Right atrium auricular region (tissue), 2 donors: ENCODE results near the gene FAM107B. TPM values are rescaled to one million over a fixed set of nuclear protein-coding genes. Genes with fewer than 3 reads are reported as not detected.
A peak's percentile ranks its signal among the peaks of the same experiment; 100 is the strongest.

ENCODE experiments used
- DNase-seq: peaks from one replicate; pipeline ENCODE4 v3.0.0-alpha.2; 2019; ENCODE audit warnings: low spot score
- H3K27ac ChIP-seq, 2 donors: fragments of 200-600 bp; sonication (generic); 1 replicate in 1 of 2; 2 replicates in 1 of 2; pipeline ENCODE4 v1.5.1; 2016 to 2019
- H3K27me3 ChIP-seq, 2 donors: fragments of 200-600 bp; sonication (generic); one replicate each; pipeline versions ENCODE4 v1.5.1 to v1.6.0; 2017 to 2019
- H3K36me3 ChIP-seq: fragments of 200-600 bp; sonication (generic); one replicate; pipeline ENCODE4 v1.5.1; 2016
- H3K4me1 ChIP-seq, 2 donors: fragments of 200-600 bp; sonication (generic); one replicate each; pipeline versions ENCODE4 v1.5.1 to v1.6.0; 2017 to 2019
- H3K4me3 ChIP-seq, 2 donors: fragments of 200-600 bp; sonication (generic); 1 replicate in 1 of 2; 2 replicates in 1 of 2; pipeline ENCODE4 v1.5.1; 2017 to 2019; ENCODE audit warnings: mild to moderate bottlenecking in 1 of 2, moderate library complexity in 1 of 2
- H3K9me3 ChIP-seq, 2 donors: fragments of 200-600 bp; sonication (generic); one replicate each; pipeline ENCODE4 v1.5.1; 2019
- total RNA-seq, 2 donors: library from RNA; depleted of rRNA; stranded (reverse); fragments of >200 nt; gene quantifications; one replicate each; pipeline ENCODE4 v1.1.0, GENCODE V29; 2016
- TF ChIP-seq, protein P1 (sequence below), 2 donors: fragments of 200-600 bp; sonication (generic); IDR thresholded peaks; one replicate each; pipeline ENCODE4 v1.5.1; 2019; ENCODE audit warnings: antibody characterized with exemption in 2 of 2

The FAM107B gene
- total RNA-seq, 2 donors from 2014 or later: 10.6 to 14.1 TPM

DNA sequence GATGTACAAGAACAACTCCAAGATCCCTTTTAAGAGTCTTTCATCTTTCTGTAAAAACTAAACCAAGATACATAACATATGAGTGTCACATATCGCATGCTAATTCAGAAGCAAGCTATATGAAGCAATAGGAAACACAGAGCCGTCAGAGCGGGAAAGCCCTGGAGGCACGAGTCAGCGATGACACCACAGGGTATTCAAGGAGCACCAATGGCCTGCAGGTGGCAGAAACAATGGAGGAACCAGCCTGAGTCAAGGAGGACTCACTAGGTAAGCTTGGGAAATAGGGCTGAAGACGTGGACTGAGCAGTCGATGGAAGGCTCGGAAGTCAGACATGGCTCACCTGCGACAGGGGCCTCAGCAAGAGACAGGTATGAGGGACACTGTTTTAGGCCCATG is 214.4 kb downstream of the FAM107B start:
- H3K9me3 ChIP-seq: no peaks in the 10 kb centered on the region
- no peak overlapping the region for H3K4me3 ChIP-seq
- no peaks in the 10 kb centered on the region for H3K27me3 ChIP-seq
- TF ChIP-seq, protein P1, sequence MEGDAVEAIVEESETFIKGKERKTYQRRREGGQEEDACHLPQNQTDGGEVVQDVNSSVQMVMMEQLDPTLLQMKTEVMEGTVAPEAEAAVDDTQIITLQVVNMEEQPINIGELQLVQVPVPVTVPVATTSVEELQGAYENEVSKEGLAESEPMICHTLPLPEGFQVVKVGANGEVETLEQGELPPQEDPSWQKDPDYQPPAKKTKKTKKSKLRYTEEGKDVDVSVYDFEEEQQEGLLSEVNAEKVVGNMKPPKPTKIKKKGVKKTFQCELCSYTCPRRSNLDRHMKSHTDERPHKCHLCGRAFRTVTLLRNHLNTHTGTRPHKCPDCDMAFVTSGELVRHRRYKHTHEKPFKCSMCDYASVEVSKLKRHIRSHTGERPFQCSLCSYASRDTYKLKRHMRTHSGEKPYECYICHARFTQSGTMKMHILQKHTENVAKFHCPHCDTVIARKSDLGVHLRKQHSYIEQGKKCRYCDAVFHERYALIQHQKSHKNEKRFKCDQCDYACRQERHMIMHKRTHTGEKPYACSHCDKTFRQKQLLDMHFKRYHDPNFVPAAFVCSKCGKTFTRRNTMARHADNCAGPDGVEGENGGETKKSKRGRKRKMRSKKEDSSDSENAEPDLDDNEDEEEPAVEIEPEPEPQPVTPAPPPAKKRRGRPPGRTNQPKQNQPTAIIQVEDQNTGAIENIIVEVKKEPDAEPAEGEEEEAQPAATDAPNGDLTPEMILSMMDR (IDR thresholded peaks at IDR 0.05): no peak
- no peaks in the 10 kb centered on the region for H3K36me3 ChIP-seq
- no peak for DNase-seq
- no peak overlapping the region for H3K27ac ChIP-seq
- H3K4me1 ChIP-seq: no peaks in the 10 kb centered on the region

GRCh38 chr10:14558025-14558424 is 216.7 kb downstream of the FAM107B start:
- Histone ChIP-seq H3K9me3 (no peaks in the 10 kb centered on the region), H3K27ac (no peak overlapping the region), H3K36me3 (no peaks in the 10 kb centered on the region), H3K4me1 (peaks cover 0 to 9% of the 10 kb centered on the region in 2 donors), H3K27me3 (no peaks in the 10 kb centered on the region), H3K4me3 (no peak overlapping the region)
- TF ChIP-seq, protein P1 (IDR thresholded peaks at IDR 0.05): no peak
- DNase-seq: no peak

DNA sequence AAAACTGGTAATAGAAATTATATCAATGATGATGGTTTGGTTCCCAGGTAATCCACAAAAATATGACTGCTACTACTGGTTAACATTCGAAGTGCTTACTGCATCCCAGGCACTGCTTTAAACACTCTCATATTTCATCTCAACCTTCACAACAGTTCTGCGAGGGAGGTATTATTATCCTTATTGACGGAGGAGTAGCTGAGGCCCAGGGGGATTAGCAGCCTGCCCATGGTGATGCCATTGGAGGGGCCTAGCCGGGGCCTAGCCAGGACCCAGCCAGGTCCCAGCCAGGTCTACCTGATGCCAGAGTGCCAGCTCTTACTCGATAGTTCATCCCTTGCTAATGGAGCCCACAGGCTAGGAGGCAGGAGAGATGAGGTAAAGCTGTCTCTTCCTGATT is 217.1 kb downstream of the FAM107B start:
- no peaks in the 10 kb centered on the region for H3K36me3 ChIP-seq
- no peaks in the 10 kb centered on the region for H3K9me3 ChIP-seq
- no peak overlapping the region for H3K27ac ChIP-seq
- TF ChIP-seq, protein P1 (IDR thresholded peaks at IDR 0.05): no peak
- H3K27me3 ChIP-seq: no peaks in the 10 kb centered on the region
- H3K4me1 ChIP-seq: peaks cover 0 to 9% of the 10 kb centered on the region in 2 donors
- DNase-seq: no peak
- no peak overlapping the region for H3K4me3 ChIP-seq

- H3K4me3 ChIP-seq: no peak overlapping the region
- no peaks in the 10 kb centered on the region for H3K27me3 ChIP-seq
- H3K9me3 ChIP-seq: no peaks in the 10 kb centered on the region
- H3K27ac ChIP-seq: peak overlapping the region in 1 of 2 donors; percentile 3
- no peaks in the 10 kb centered on the region for H3K36me3 ChIP-seq
- peaks cover 0 to 9% of the 10 kb centered on the region in 2 donors for H3K4me1 ChIP-seq
- DNase-seq: no peak
- TF ChIP-seq, protein P1 (IDR thresholded peaks at IDR 0.05): peak in 1 of 2 donors; percentile 16
Measured at GRCh38 chr10:14556285-14556956, 218.3 kb downstream of the FAM107B start.

GRCh38 chr10:14555807-14556206 is 218.9 kb downstream of the FAM107B start:
- Histone ChIP-seq H3K36me3 (no peaks in the 10 kb centered on the region), H3K27ac (peak overlapping the region in 1 of 2 donors; percentile 3), H3K4me1 (peaks cover 0 to 9% of the 10 kb centered on the region in 2 donors), H3K27me3 (no peaks in the 10 kb centered on the region), H3K4me3 (no peak overlapping the region), H3K9me3 (no peaks in the 10 kb centered on the region)
- TF ChIP-seq, protein P1 (IDR thresholded peaks at IDR 0.05): no peak
- peak; percentile 51 for DNase-seq
